HepG2 (cell line): Measurements from ENCODE around the gene TAF11L14. TPM values are rescaled to one million over a fixed set of nuclear protein-coding genes. Genes with fewer than 3 reads are reported as not detected.

Experiments
- ATAC-seq: fragments of 200-7000 bp; cut with Tn5 transposase; 3 replicates; pipeline ENCODE4 v1.9.1; 2020; ENCODE audit warnings: mild to moderate bottlenecking, moderate library complexity
- BruUV-seq: library from RNA; stranded (reverse); fragments of 400-500 nt; replicated peaks from 2 replicates; lab custom pipeline; 2021; lab: Mats Ljungman, UMichigan
- CTCF ChIA-PET: fragments of 300-600 bp; formaldehyde crosslinking; extraction: SDS; loops from one replicate; lab custom pipeline; 2021; ENCODE audit warnings: low total read pairs, inconsistent platforms, low intra/inter-chr PET ratio; lab: Yijun Ruan, JAX
- POLR2A ChIA-PET: fragments of 350-600 bp; sonication (Branson Sonifier 250); formaldehyde crosslinking; loops from one replicate; lab custom pipeline; 2020; ENCODE audit warnings: antibody characterized with exemption, inconsistent platforms; lab: Yijun Ruan, JAX
- DNase-seq: peaks from one replicate; pipeline ENCODE4 v3.0.0-alpha.2; 2015; ENCODE audit warnings: low spot score
- FAIRE-seq: peaks from 3 replicates; lab custom pipeline; 2011; peaks lifted over from hg19 to GRCh38; lab: Jason Lieb, UNC
- H2AFZ ChIP-seq: one replicate; pipeline ENCODE4 v1.6.1; 2011; ENCODE audit warnings: low read length, inconsistent platforms
- H3K27ac ChIP-seq: fragments of 300-600 bp; 3 replicates; pipeline ENCODE4 v1.8.0; 2011; ENCODE audit warnings: mixed run types, mild to moderate bottlenecking, mixed read lengths, low read length, inconsistent platforms; ENCODE audit not compliant: insufficient read depth; ENCODE audit errors: extremely low read length
- H3K27me3 ChIP-seq, 2 experiments: fragments of 200-600 bp in 1 of 2; 2 replicates in 1 of 2; 3 replicates in 1 of 2; pipeline versions ENCODE4 v1.6.0 to v1.8.0; 2011; ENCODE audit warnings: low read length in 2 of 2, mild to moderate bottlenecking in 2 of 2, moderate library complexity in 2 of 2, inconsistent platforms in 1 of 2; ENCODE audit not compliant: insufficient read depth in 2 of 2, control insufficient read depth in 1 of 2
- H3K36me3 ChIP-seq, 2 experiments: fragments of 200-600 bp in 1 of 2; replicated peaks in 1 of 2; 2 replicates in 1 of 2; 3 replicates in 1 of 2; pipeline versions ENCODE4 v1.5.1 to v1.8.0; 2011; ENCODE audit warnings: low read length in 2 of 2, inconsistent platforms in 1 of 2; ENCODE audit not compliant: insufficient read depth in 2 of 2, control insufficient read depth in 1 of 2
- H3K4me1 ChIP-seq: 2 replicates; pipeline ENCODE4 v1.5.1; 2012; ENCODE audit warnings: low read length, inconsistent platforms; ENCODE audit not compliant: insufficient read depth
- H3K4me2 ChIP-seq: 2 replicates; pipeline ENCODE4 v1.6.0; 2011; ENCODE audit warnings: low read depth, low read length, inconsistent platforms
- H3K4me3 ChIP-seq, 3 experiments: fragments of 200-600 bp in 1 of 3; sonication (generic), shearing (Covaris generic) in 1 of 3; replicated peaks in 1 of 3; 2 replicates each; pipeline ENCODE4 v1.5.1; 2011 to 2016; ENCODE audit warnings: low read length in 3 of 3, inconsistent platforms in 2 of 3, low read depth in 2 of 3, mild to moderate bottlenecking in 2 of 3, control low read depth in 1 of 3, mixed read lengths in 1 of 3; ENCODE audit not compliant: insufficient read depth in 1 of 3
- H3K79me2 ChIP-seq: one replicate; pipeline ENCODE4 v1.6.1; 2011; ENCODE audit warnings: low read length, inconsistent platforms; ENCODE audit not compliant: insufficient read depth
- H3K9ac ChIP-seq: 2 replicates; pipeline ENCODE4 v1.6.0; 2011; ENCODE audit warnings: mild to moderate bottlenecking, low read depth, low read length, inconsistent platforms; ENCODE audit not compliant: insufficient read depth
- H3K9me3 ChIP-seq: 2 replicates; pipeline ENCODE4 v1.5.1; 2012; ENCODE audit warnings: mild to moderate bottlenecking, low read length
- H4K20me1 ChIP-seq: 2 replicates; pipeline ENCODE4 v1.6.0; 2011; ENCODE audit warnings: inconsistent platforms, mild to moderate bottlenecking, low read length, moderate library complexity; ENCODE audit not compliant: insufficient read depth
- CCAR2 ChIP-seq: fragments of 200-400 bp; formaldehyde crosslinking; optimal IDR thresholded peaks from 2 replicates; pipeline ENCODE3; 2018; ENCODE audit warnings: low read depth, mild to moderate bottlenecking, low read length, moderate library complexity
- CEBPG ChIP-seq: IDR thresholded peaks from 2 replicates; pipeline ENCODE4 v1.6.1; 2016
- CENPT ChIP-seq: sonication (generic); formaldehyde crosslinking; IDR thresholded peaks from 2 replicates; pipeline ENCODE4 v1.8.0; 2022; ENCODE audit warnings: low read depth, mild to moderate bottlenecking, moderate library complexity, missing genetic modification reagents
- ETV6 ChIP-seq: sonication (generic); formaldehyde crosslinking; conservative IDR thresholded peaks from 2 replicates; pipeline ENCODE4 v1.4.0; 2020; ENCODE audit warnings: missing genetic modification reagents
- HINFP ChIP-seq: sonication (generic); formaldehyde crosslinking; IDR thresholded peaks from 2 replicates; pipeline ENCODE4 v1.4.0; 2020; ENCODE audit warnings: low read depth, mild to moderate bottlenecking, missing genetic modification reagents
- KDM5B ChIP-seq: sonication (generic); formaldehyde crosslinking; IDR thresholded peaks from 2 replicates; pipeline ENCODE4 v1.4.0; 2020; ENCODE audit warnings: missing genetic modification reagents, mild to moderate bottlenecking, borderline replicate concordance
- MBNL3 ChIP-seq: fragments of 250-450 bp; sonication (Bioruptor Pico); conservative IDR thresholded peaks from 2 replicates; pipeline ENCODE4 v1.8.0; 2022; ENCODE audit warnings: mild to moderate bottlenecking, inconsistent platforms
- NFE2 ChIP-seq: sonication (generic); formaldehyde crosslinking; IDR thresholded peaks from 2 replicates; pipeline ENCODE4 v1.4.0; 2020; ENCODE audit warnings: missing genetic modification reagents
- NFYC ChIP-seq: IDR thresholded peaks from 2 replicates; pipeline ENCODE4 v1.6.1; 2016; ENCODE audit warnings: missing genetic modification reagents, missing compliant biosample characterization
- TARDBP ChIP-seq: sonication (generic); formaldehyde crosslinking; IDR thresholded peaks from 2 replicates; pipeline ENCODE4 v1.8.0; 2022; ENCODE audit warnings: mild to moderate bottlenecking, missing genetic modification reagents
- ZFP1 ChIP-seq: IDR thresholded peaks from 2 replicates; pipeline ENCODE4 v1.6.1; 2016
- ZHX1 ChIP-seq: sonication (generic); formaldehyde crosslinking; IDR thresholded peaks from 2 replicates; pipeline ENCODE4 v1.8.1; 2022; ENCODE audit warnings: low read depth, mild to moderate bottlenecking, missing genetic modification reagents
- ZNF672 ChIP-seq: sonication (generic); formaldehyde crosslinking; IDR thresholded peaks from 2 replicates; pipeline ENCODE4 v1.8.1; 2022; ENCODE audit warnings: missing genetic modification reagents
- ZNF839 ChIP-seq: sonication (generic); formaldehyde crosslinking; IDR thresholded peaks from 2 replicates; pipeline ENCODE4 v1.4.0; 2020; ENCODE audit warnings: missing genetic modification reagents, mild to moderate bottlenecking, borderline replicate concordance
- WGBS: methylation state at CpG from one replicate; pipeline ENCODE4 v1.1.6; 2017; ENCODE audit warnings: low lambda C conversion rate; 5-methylcytosine and 5-hydroxymethylcytosine counted together
- in situ Hi-C: cut with HindIII; loops from 2 replicates; pipeline ENCODE4 v1.10.0; 2017; ENCODE audit warnings: low pct_unique_long_range_greater_than_20kb; ENCODE audit not compliant: extremely low pct_ligation_motif_present
- intact Hi-C: fragments of 100-400 bp; cut with micrococcal nuclease; formaldehyde crosslinking; loops from one replicate; pipeline ENCODE4 v1.10.0; 2022; ENCODE audit not compliant: unreplicated experiment
- polyA plus RNA-seq, 8 experiments: library from polyadenylated mRNA; depleted of rRNA in 3 of 8; stranded (reverse) in 7 of 8; unstranded in 1 of 8; fragments of >200 nt; fragmentation: Illumina TruSeq in 4 of 8; extraction: Trizol in 4 of 8; gene quantifications; 2 replicates each; pipeline versions ENCODE4 v1.2.1 to v1.2.3, GENCODE V29; 2011 to 2016; ENCODE audit warnings: low read depth in 4 of 8, missing spikeins in 1 of 8, mixed read lengths in 1 of 8; ENCODE audit not compliant: insufficient read depth in 1 of 8
- total RNA-seq, 5 experiments: library from RNA; depleted of rRNA; stranded (reverse); fragments of >200 nt; fragmentation: Illumina TruSeq; extraction: Trizol; gene quantifications; 2 replicates each; pipeline ENCODE4 v1.2.3, GENCODE V29; 2016; ENCODE audit warnings: low read depth in 1 of 5

The TAF11L14 gene
- total and polyA plus RNA-seq, 2 of the 13 experiments (the other 11 are each of a cell fraction or from before 2014, with no cell fraction given): not detected

- no TSS peak for BruUV-seq
- TF ChIP-seq CCAR2: no peak
- TF ChIP-seq TARDBP (CRISPR knock-in tag): no peak
- TF ChIP-seq CEBPG (CRISPR knock-in tag): no peak
- no peak for TF ChIP-seq ZNF672 (CRISPR knock-in tag)
- TF ChIP-seq ETV6 (CRISPR knock-in tag): no peak
- TF ChIP-seq ZHX1 (CRISPR knock-in tag): no peak
- no peak for TF ChIP-seq HINFP
- TF ChIP-seq ZNF839 (CRISPR knock-in tag): no peak
- no peak for TF ChIP-seq MBNL3 (CRISPR knock-in tag)
- TF ChIP-seq KDM5B (CRISPR knock-in tag): no peak
- no peak for TF ChIP-seq CENPT (CRISPR knock-in tag)
- TF ChIP-seq NFYC (CRISPR knock-in tag): no peak
- no peak for TF ChIP-seq NFE2 (CRISPR knock-in tag)
- no peak for TF ChIP-seq ZFP1 (CRISPR knock-in tag)
- Histone ChIP-seq H3K27ac (no peak overlapping the region), H2AFZ (no peak overlapping the region), H3K27me3 (no peaks in the 10 kb centered on the region; a peak in 1 of 5 replicates), H3K79me2 (no peaks in the 10 kb centered on the region), H3K4me2 (no peak overlapping the region), H4K20me1 (no peaks in the 10 kb centered on the region), H3K36me3 (no peaks in the 10 kb centered on the region), H3K4me3 (no peak overlapping the region), H3K4me1 (no peaks in the 10 kb centered on the region), H3K9me3 (no peaks in the 10 kb centered on the region), H3K9ac (no peak overlapping the region)
- FAIRE-seq: no peak
- ATAC-seq: no peak
- in situ Hi-C loops (no loop called here), intact Hi-C loops (no loop called here)
- POLR2A ChIA-PET: no interaction called here
- CTCF ChIA-PET: no interaction called here
- WGBS: 16% methylated on average over 4 of the region's 4 CpGs
- DNase-seq: no peak
Measured at GRCh38 chr5:17678751-17679324, 44.6 kb downstream of the TAF11L14 start.
